Neural progenitor cell (in vitro differentiated cells): Measurements from ENCODE around the gene SMG7. TPM values are rescaled to one million over a fixed set of nuclear protein-coding genes. Genes with fewer than 3 reads are reported as not detected.

ENCODE experiments used
- DNase-seq: peaks from one replicate; pipeline ENCODE4 v3.0.0-alpha.2; 2016; ENCODE audit warnings: low spot score
- H2AFZ ChIP-seq: fragments of 200-600 bp; sonication (generic); replicated peaks from 2 replicates; pipeline ENCODE4 v1.6.1; 2016; ENCODE audit warnings: antibody characterized with exemption
- H3F3A ChIP-seq: fragments of 200-600 bp; sonication (generic); 2 replicates; pipeline ENCODE4 v1.6.1; 2016; ENCODE audit warnings: antibody characterized with exemption, low read depth
- H3K27ac ChIP-seq: fragments of 200-600 bp; sonication (generic); 2 replicates; pipeline ENCODE4 v1.5.1; 2016; ENCODE audit warnings: mild to moderate bottlenecking
- H3K27me3 ChIP-seq: fragments of 200-600 bp; sonication (generic); 2 replicates; pipeline ENCODE4 v1.6.1; 2016; ENCODE audit warnings: mild to moderate bottlenecking, moderate library complexity
- H3K36me3 ChIP-seq: fragments of 200-600 bp; sonication (generic); 2 replicates; pipeline ENCODE4 v1.5.1; 2016
- H3K4me1 ChIP-seq: fragments of 200-600 bp; sonication (generic); 2 replicates; pipeline ENCODE4 v1.6.1; 2016; ENCODE audit warnings: mixed run types
- H3K4me2 ChIP-seq: fragments of 200-600 bp; sonication (generic); 2 replicates; pipeline ENCODE4 v1.6.1; 2016
- H3K4me3 ChIP-seq: fragments of 200-600 bp; sonication (generic); 2 replicates; pipeline ENCODE4 v1.5.1; 2016
- H3K79me2 ChIP-seq: fragments of 200-600 bp; sonication (generic); 2 replicates; pipeline ENCODE4 v1.6.1; 2016; ENCODE audit warnings: low read depth
- H3K9ac ChIP-seq: fragments of 200-600 bp; sonication (generic); 2 replicates; pipeline ENCODE4 v1.6.1; 2016
- H3K9me3 ChIP-seq: fragments of 200-600 bp; sonication (generic); 2 replicates; pipeline ENCODE4 v1.5.1; 2016; ENCODE audit warnings: low read depth
- H4K20me1 ChIP-seq: fragments of 200-600 bp; sonication (generic); 2 replicates; pipeline ENCODE4 v1.6.1; 2016; ENCODE audit warnings: low read depth
- H3K27ac Mint-ChIP-seq: 3 replicates; pipeline ENCODE4 v1.8.0; 2021; ENCODE audit warnings: mixed read lengths
- H3K27me3 Mint-ChIP-seq: 2 replicates; pipeline ENCODE4 v1.8.0; 2022; ENCODE audit warnings: low read depth, mild to moderate bottlenecking, inconsistent platforms, moderate library complexity, mixed read lengths; ENCODE audit not compliant: insufficient read depth
- H3K36me3 Mint-ChIP-seq: 3 replicates; pipeline ENCODE4 v1.8.0; 2021; ENCODE audit warnings: mixed read lengths
- H3K4me1 Mint-ChIP-seq: 3 replicates; pipeline ENCODE4 v1.8.0; 2021; ENCODE audit warnings: mixed read lengths
- H3K4me3 Mint-ChIP-seq: 3 replicates; pipeline ENCODE4 v1.8.0; 2021; ENCODE audit warnings: mild to moderate bottlenecking, moderate library complexity, mixed read lengths
- H3K9me3 Mint-ChIP-seq: 3 replicates; pipeline ENCODE4 v1.8.0; 2020; ENCODE audit warnings: mixed read lengths
- EZH2 ChIP-seq: fragments of 200-600 bp; sonication (generic); IDR thresholded peaks from 2 replicates; pipeline ENCODE4 v1.6.1; 2017; ENCODE audit warnings: antibody characterized with exemption, mild to moderate bottlenecking, moderate library complexity
- EZH2phosphoT487 ChIP-seq: fragments of 200-600 bp; sonication (generic); IDR thresholded peaks from 2 replicates; pipeline ENCODE4 v1.6.1; 2017; ENCODE audit warnings: antibody characterized with exemption
- total RNA-seq: library from RNA; depleted of rRNA; stranded (reverse); fragments of >200 nt; gene quantifications from 2 replicates; pipeline ENCODE4 v1.2.3, GENCODE V29; 2015; ENCODE audit warnings: low replicate concordance
- TF ChIP-seq, protein P1 (sequence below): fragments of 200-600 bp; sonication (generic); IDR thresholded peaks from 2 replicates; pipeline ENCODE4 v1.5.1; 2017; ENCODE audit warnings: antibody characterized with exemption, mild to moderate bottlenecking

Gene SMG7
- total RNA-seq, 1 donor from 2014 or later, result 33.5 TPM

DNA sequence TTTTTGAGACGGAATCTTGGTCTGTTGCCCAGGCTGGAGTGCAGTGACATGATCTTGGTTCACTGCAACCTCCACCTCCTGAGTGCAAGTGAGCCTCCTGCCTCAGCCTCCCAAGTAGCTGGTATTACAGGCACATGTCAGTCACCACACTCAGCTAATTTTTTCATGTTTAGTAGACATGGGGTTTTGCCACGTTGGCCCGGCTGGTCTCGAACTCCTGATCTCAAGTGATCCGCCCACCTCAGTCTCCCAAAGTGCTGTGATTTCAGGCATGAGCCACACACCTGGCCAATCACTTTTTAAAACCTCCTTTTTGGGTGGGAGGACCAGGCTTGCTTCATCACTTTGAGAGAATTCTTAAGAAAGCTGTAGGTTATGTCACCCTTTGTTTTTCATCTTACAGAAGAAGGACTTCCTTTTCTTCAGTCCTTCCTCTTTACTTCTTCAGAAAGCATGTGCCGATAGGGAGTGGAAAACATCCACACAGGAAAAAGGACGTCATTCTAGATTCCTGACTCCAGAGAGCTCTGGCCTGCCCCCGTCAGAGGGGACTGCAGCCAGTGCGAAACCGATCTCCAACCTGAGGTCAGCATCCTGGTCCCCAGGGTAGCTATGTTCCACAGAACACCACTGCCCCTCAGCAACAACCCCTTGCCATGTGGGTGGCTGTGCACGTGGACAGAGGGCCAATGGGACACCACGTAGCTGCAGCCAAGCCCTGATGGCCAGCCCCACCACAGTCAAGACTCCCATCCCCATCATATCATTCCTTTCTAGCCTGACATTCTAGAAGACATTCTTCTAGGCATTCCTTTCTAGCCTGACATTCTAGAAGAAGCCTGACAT, 96.1 kb downstream of the SMG7 start:
- Mint-ChIP-seq H3K36me3 (no peaks in the 10 kb centered on the region), H3K27me3 (peaks cover 5% of the 10 kb centered on the region), H3K4me1 (no peaks in the 10 kb centered on the region), H3K4me3 (no peak overlapping the region), H3K27ac (no peak overlapping the region), H3K9me3 (no peaks in the 10 kb centered on the region)
- H3K9ac ChIP-seq, result no peak overlapping the region
- H2AFZ ChIP-seq, result no peak overlapping the region
- no peaks in the 10 kb centered on the region for H3K9me3 ChIP-seq
- no peak overlapping the region for H3K4me2 ChIP-seq
- H3K4me3 ChIP-seq, result no peak overlapping the region
- no peaks in the 10 kb centered on the region for H3K36me3 ChIP-seq
- no peaks in the 10 kb centered on the region for H4K20me1 ChIP-seq
- H3K79me2 ChIP-seq, result no peaks in the 10 kb centered on the region
- H3K27me3 ChIP-seq, result no peaks in the 10 kb centered on the region
- no peak for DNase-seq
- H3K27ac ChIP-seq, result no peak overlapping the region
- TF ChIP-seq, protein P1, sequence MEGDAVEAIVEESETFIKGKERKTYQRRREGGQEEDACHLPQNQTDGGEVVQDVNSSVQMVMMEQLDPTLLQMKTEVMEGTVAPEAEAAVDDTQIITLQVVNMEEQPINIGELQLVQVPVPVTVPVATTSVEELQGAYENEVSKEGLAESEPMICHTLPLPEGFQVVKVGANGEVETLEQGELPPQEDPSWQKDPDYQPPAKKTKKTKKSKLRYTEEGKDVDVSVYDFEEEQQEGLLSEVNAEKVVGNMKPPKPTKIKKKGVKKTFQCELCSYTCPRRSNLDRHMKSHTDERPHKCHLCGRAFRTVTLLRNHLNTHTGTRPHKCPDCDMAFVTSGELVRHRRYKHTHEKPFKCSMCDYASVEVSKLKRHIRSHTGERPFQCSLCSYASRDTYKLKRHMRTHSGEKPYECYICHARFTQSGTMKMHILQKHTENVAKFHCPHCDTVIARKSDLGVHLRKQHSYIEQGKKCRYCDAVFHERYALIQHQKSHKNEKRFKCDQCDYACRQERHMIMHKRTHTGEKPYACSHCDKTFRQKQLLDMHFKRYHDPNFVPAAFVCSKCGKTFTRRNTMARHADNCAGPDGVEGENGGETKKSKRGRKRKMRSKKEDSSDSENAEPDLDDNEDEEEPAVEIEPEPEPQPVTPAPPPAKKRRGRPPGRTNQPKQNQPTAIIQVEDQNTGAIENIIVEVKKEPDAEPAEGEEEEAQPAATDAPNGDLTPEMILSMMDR, result no peak
- TF ChIP-seq EZH2phosphoT487 (no peak), EZH2 (no peak)
- H3F3A ChIP-seq, result no peaks in the 10 kb centered on the region
- H3K4me1 ChIP-seq, result no peaks in the 10 kb centered on the region

DNA sequence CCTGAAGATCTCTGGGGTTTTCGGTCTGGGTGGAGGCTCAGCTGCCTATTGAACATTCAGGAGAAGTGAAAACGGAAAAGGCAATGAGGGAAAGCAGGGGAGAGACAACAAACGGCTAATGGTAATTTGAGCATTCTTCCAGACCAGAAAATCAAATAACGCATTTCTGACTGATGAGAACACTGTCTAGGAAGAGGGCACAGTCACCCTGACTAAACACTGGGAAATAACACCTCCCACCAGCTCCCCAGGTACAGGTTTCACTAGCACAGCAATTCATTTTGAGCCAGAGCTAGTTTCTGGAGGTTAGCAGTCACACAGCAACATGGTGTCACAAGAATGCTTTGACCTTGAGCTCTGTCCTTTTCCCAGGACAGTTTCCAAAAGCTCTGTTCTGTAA, 96.8 kb downstream of the SMG7 start:
- no peak for DNase-seq
- Histone ChIP-seq H3F3A (no peaks in the 10 kb centered on the region), H3K36me3 (no peaks in the 10 kb centered on the region), H3K4me1 (no peaks in the 10 kb centered on the region), H3K4me3 (no peak overlapping the region), H2AFZ (no peak overlapping the region), H3K9ac (no peak overlapping the region), H3K79me2 (no peaks in the 10 kb centered on the region), H4K20me1 (no peaks in the 10 kb centered on the region), H3K27me3 (no peaks in the 10 kb centered on the region), H3K4me2 (no peak overlapping the region), H3K9me3 (no peaks in the 10 kb centered on the region), H3K27ac (no peak overlapping the region)
- no peaks in the 10 kb centered on the region for H3K36me3 Mint-ChIP-seq
- H3K4me1 Mint-ChIP-seq, result no peaks in the 10 kb centered on the region
- no peak overlapping the region for H3K27ac Mint-ChIP-seq
- peaks cover 5% of the 10 kb centered on the region for H3K27me3 Mint-ChIP-seq
- no peak overlapping the region for H3K4me3 Mint-ChIP-seq
- H3K9me3 Mint-ChIP-seq, result no peaks in the 10 kb centered on the region
- TF ChIP-seq EZH2phosphoT487, result no peak

GRCh38 chr1:183569801-183570200, 97.5 kb downstream of the SMG7 start:
- no peak for TF ChIP-seq EZH2phosphoT487
- no peak for TF ChIP-seq EZH2
- TF ChIP-seq, protein P1, result no peak
- H3K9me3 Mint-ChIP-seq, result no peaks in the 10 kb centered on the region
- Histone ChIP-seq H3F3A (no peaks in the 10 kb centered on the region), H4K20me1 (no peaks in the 10 kb centered on the region), H3K9me3 (no peaks in the 10 kb centered on the region), H3K27me3 (no peaks in the 10 kb centered on the region), H2AFZ (no peak overlapping the region), H3K9ac (no peak overlapping the region), H3K79me2 (no peaks in the 10 kb centered on the region), H3K27ac (no peak overlapping the region), H3K4me1 (no peaks in the 10 kb centered on the region), H3K36me3 (no peaks in the 10 kb centered on the region), H3K4me2 (no peak overlapping the region), H3K4me3 (no peak overlapping the region)
- DNase-seq, result no peak
- no peak overlapping the region for H3K27ac Mint-ChIP-seq
- H3K36me3 Mint-ChIP-seq, result no peaks in the 10 kb centered on the region
- H3K27me3 Mint-ChIP-seq, result peaks cover 5% of the 10 kb centered on the region
- H3K4me1 Mint-ChIP-seq, result no peaks in the 10 kb centered on the region
- H3K4me3 Mint-ChIP-seq, result no peak overlapping the region

GRCh38 chr1:183570451-183570850, 98.2 kb downstream of the SMG7 start:
- Histone ChIP-seq H4K20me1 (no peaks in the 10 kb centered on the region), H3K27ac (no peak overlapping the region), H3K9me3 (no peaks in the 10 kb centered on the region), H3K79me2 (no peaks in the 10 kb centered on the region), H3F3A (no peaks in the 10 kb centered on the region), H3K27me3 (no peaks in the 10 kb centered on the region), H3K4me1 (no peaks in the 10 kb centered on the region), H2AFZ (no peak overlapping the region), H3K4me3 (no peak overlapping the region), H3K9ac (no peak overlapping the region), H3K4me2 (no peak overlapping the region), H3K36me3 (no peaks in the 10 kb centered on the region)
- Mint-ChIP-seq H3K36me3 (no peaks in the 10 kb centered on the region), H3K27ac (no peak overlapping the region), H3K4me3 (no peak overlapping the region), H3K9me3 (no peaks in the 10 kb centered on the region), H3K27me3 (peaks cover 5% of the 10 kb centered on the region), H3K4me1 (no peaks in the 10 kb centered on the region)
- no peak for DNase-seq
- no peak for TF ChIP-seq EZH2
- no peak for TF ChIP-seq EZH2phosphoT487
- TF ChIP-seq, protein P1, result no peak
